HG03439 (cell line): ENCODE results near the gene SEPTIN8.

ENCODE experiments used
- ATAC-seq: cut with Tn5 transposase; IDR thresholded peaks from one replicate; pipeline ENCODE4 v1.9.1; 2021; ENCODE audit warnings: mild to moderate bottlenecking, moderate library complexity; ENCODE audit not compliant: unreplicated experiment

SEPTIN8 gene

DNA sequence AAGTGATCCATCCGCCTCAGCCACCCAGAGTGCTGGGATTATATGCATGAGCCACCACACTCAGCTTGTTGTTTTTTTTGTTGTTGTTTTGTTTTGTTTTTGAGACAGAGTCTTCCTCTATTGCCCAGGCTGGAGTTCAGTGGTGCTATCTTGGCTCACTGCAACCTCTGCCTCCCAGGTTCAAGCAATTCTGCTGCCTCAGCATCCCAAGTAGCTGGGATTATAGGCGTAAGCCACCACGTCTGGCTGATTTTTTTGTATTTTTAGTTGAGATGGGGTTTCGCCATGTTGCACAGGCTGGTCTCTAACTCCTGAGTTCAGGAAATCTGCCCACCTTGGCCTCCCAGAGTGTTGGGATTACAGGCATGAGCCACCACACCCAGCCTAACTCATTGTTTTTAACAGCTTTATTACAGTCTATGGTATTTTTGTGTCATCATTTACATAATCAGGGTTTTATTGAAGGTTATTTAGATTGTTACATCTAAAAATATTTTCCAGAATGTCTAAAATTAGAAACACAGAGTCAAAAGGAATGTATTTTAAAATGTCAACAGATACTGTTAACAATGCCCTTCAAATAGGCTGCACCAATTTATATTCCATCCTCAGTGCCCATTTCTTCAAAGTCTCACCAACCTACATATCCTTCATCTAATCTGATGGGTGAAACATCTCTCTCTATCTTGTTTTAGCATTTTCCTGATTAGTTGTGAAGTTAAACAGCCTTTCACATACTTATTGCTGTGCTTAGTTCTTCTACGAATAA lies 58.3 kb downstream of the SEPTIN8 start:
- ATAC-seq, result no peak

DNA sequence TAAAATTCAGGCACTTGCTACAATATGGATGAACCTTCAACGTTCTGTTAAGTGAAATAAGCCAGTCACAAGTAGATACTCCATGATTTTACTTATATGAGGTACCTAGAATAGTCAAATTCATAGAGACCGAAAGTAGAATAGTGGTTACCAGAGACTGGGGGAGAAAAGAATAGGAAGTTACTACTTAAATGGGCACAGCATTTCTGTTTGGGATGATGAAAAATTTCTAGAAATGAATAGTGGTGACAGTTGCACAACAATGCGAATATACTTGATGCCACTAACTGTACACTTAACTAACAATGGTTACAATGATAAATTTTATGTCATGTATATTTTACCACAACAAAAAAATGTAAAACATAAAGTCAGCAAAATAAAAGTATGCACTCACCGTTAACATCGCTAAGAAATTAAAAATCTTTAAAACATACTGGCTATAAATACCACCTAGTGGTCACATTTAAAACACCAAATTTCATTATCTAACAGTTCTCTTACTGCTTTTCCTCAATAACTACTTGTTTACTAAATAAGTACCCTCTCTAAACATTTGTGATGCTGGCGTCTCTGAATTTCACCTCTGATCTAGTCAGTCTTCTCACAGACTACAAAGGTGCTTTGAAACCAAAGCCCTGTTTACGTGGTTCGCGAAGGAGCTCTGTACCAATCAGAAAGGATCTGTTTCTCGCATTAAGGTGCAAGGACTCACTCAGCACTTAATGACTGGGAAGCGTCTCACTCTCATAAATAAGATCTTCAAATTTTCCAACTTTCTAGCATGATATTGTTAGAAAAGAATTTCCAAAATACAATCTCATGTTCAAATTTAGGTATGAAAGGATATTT lies 62.4 kb downstream of the SEPTIN8 start:
- no peak for ATAC-seq

GRCh38 chr5:132708645-132709044 lies 68.4 kb downstream of the SEPTIN8 start:
- no peak for ATAC-seq

GRCh38 chr5:132704875-132705274 lies 72.2 kb downstream of the SEPTIN8 start:
- no peak for ATAC-seq
